Amniotic epithelial cell (primary cell): ENCODE data around the gene SPANXN1.
"Not testable (repeated sequence)": the region's sequence is repeated elsewhere in the genome, so short reads cannot be mapped to it uniquely, and the experiment has no call there.

Experiments
- DNase-seq: peaks from one replicate; pipeline ENCODE4 v3.0.0-alpha.2; 2010; ENCODE audit warnings: low read depth

Gene SPANXN1

GRCh38 chrX:145247203-145247602 is at the start of gene SPANXN1:
TSS of gene SPANXN1 (plus strand) at chrX:145247503. CDS start at chrX:145247587, 84 bp downstream.
- DNase-seq = not testable (repeated sequence)

- no peak for DNase-seq
Observed at GRCh38 chrX:145199078-145199477, 48.2 kb upstream of the SPANXN1 start.

- no peak for DNase-seq
Observed at GRCh38 chrX:145213504-145213903, 33.8 kb upstream of the SPANXN1 start.

- DNase-seq = no peak
Observed at GRCh38 chrX:145292218-145292617, 44.9 kb downstream of the SPANXN1 start.
